ENCODE data around the gene MON1B.

Gene MON1B

GRCh38 chr16:77166726-77167125, 24.3 kb upstream of the MON1B start:
- no peak overlapping the region for H3K4me3 ChIP-seq (ENCODE audit: low read depth, low read length)
- DNase-seq (ENCODE audit: low read depth), result no peak
- no peak for TF ChIP-seq CTCF (IDR thresholded peaks at IDR 0.05; ENCODE audit: insufficient read depth, low read depth, low read length, missing control alignments)

GRCh38 chr16:77168901-77169300, 22.1 kb upstream of the MON1B start:
- no peak overlapping the region for H3K4me3 ChIP-seq (ENCODE audit: low read depth, low read length)
- TF ChIP-seq CTCF (IDR thresholded peaks at IDR 0.05; ENCODE audit: insufficient read depth, low read depth, low read length, missing control alignments), result no peak
- DNase-seq (ENCODE audit: low read depth), result no peak

GRCh38 chr16:77169650-77170236, 21.2 kb upstream of the MON1B start:
- H3K4me3 ChIP-seq (ENCODE audit: low read depth, low read length), result no peak overlapping the region
- peak; percentile 71 for TF ChIP-seq CTCF (IDR thresholded peaks at IDR 0.05; ENCODE audit: insufficient read depth, low read depth, low read length, missing control alignments)
- peak; percentile 66 for DNase-seq (ENCODE audit: low read depth)

- H3K4me3 ChIP-seq (ENCODE audit: low read depth, low read length), result no peak overlapping the region
- TF ChIP-seq CTCF (IDR thresholded peaks at IDR 0.05; ENCODE audit: insufficient read depth, low read depth, low read length, missing control alignments), result no peak
- DNase-seq (ENCODE audit: low read depth), result no peak
Observed at GRCh38 chr16:77170805-77171204, 20.2 kb upstream of the MON1B start.

GRCh38 chr16:77171745-77172635, 19.0 kb upstream of the MON1B start:
- peak; percentile 66 for TF ChIP-seq CTCF (IDR thresholded peaks at IDR 0.05; ENCODE audit: insufficient read depth, low read depth, low read length, missing control alignments)
- H3K4me3 ChIP-seq (ENCODE audit: low read depth, low read length), result no peak overlapping the region
- DNase-seq (ENCODE audit: low read depth), result peak; percentile 61

GRCh38 chr16:77172951-77173350, 18.0 kb upstream of the MON1B start:
- no peak for TF ChIP-seq CTCF (IDR thresholded peaks at IDR 0.05; ENCODE audit: insufficient read depth, low read depth, low read length, missing control alignments)
- DNase-seq (ENCODE audit: low read depth), result no peak
- H3K4me3 ChIP-seq (ENCODE audit: low read depth, low read length), result no peak overlapping the region

Data from GM12865 (cell line).